Common myeloid progenitor, CD34-positive (primary cell): Measurements from ENCODE around the gene MYO18A.

ENCODE experiments used
- CTCF ChIA-PET: fragments of 350-600 bp; sonication (Branson Sonifier 250); formaldehyde crosslinking; loops from one replicate; lab custom pipeline; 2021; ENCODE audit warnings: antibody characterized with exemption; lab: Charles Lee
- POLR2A ChIA-PET: fragments of 350-600 bp; sonication (Branson Sonifier 250); formaldehyde crosslinking; loops from one replicate; lab custom pipeline; 2021; ENCODE audit warnings: antibody characterized with exemption; lab: Charles Lee
- DNase-seq, 3 donors: peaks; one replicate each; pipeline versions ENCODE4 v3.0.0 to v3.0.0-alpha.2; 2013
- H3K27ac ChIP-seq, 2 experiments: 1 replicate in 1 of 2; 2 replicates in 1 of 2; pipeline ENCODE4 v1.7.0; 2013; ENCODE audit warnings: inconsistent platforms in 2 of 2, low read length in 2 of 2, mild to moderate bottlenecking in 2 of 2, low read depth in 1 of 2, moderate library complexity in 1 of 2; ENCODE audit not compliant: severe bottlenecking in 2 of 2, insufficient read depth in 1 of 2, poor library complexity in 1 of 2
- H3K27me3 ChIP-seq, 5 experiments: replicated peaks in 2 of 5; 1 replicate in 3 of 5; 2 replicates in 2 of 5; pipeline versions ENCODE4 v1.6.1 to v1.7.0; 2013; ENCODE audit warnings: low read length in 4 of 5, mild to moderate bottlenecking in 2 of 5, moderate library complexity in 2 of 5, inconsistent platforms in 1 of 5; ENCODE audit not compliant: insufficient read depth in 5 of 5, control insufficient read depth in 4 of 5
- H3K36me3 ChIP-seq, 4 experiments: 1 replicate in 2 of 4; 2 replicates in 2 of 4; pipeline versions ENCODE4 v1.6.1 to v1.7.0; 2013; ENCODE audit warnings: low read length in 3 of 4, control low read depth in 1 of 4, mild to moderate bottlenecking in 1 of 4; ENCODE audit not compliant: control insufficient read depth in 4 of 4, insufficient read depth in 4 of 4
- H3K4me1 ChIP-seq, 4 experiments: 1 replicate in 3 of 4; 2 replicates in 1 of 4; pipeline versions ENCODE4 v1.6.1 to v1.7.1; 2013; ENCODE audit warnings: low read length in 3 of 4, mild to moderate bottlenecking in 3 of 4, control low read depth in 1 of 4, inconsistent platforms in 1 of 4, moderate library complexity in 1 of 4; ENCODE audit not compliant: control insufficient read depth in 4 of 4, insufficient read depth in 4 of 4; ENCODE audit errors: control extremely low read depth in 1 of 4
- H3K4me3 ChIP-seq, 7 experiments: 1 replicate in 4 of 7; 2 replicates in 3 of 7; pipeline versions ENCODE4 v1.5.1 to v1.7.0; 2013; ENCODE audit warnings: mild to moderate bottlenecking in 7 of 7, low read length in 6 of 7, moderate library complexity in 6 of 7, inconsistent platforms in 2 of 7, low read depth in 2 of 7, control low read depth in 1 of 7; ENCODE audit not compliant: insufficient read depth in 4 of 7, control insufficient read depth in 1 of 7; ENCODE audit errors: extremely low read depth in 1 of 7
- H3K9me3 ChIP-seq, 5 experiments: 1 replicate in 4 of 5; 2 replicates in 1 of 5; pipeline versions ENCODE4 v1.6.1 to v1.7.1; 2013; ENCODE audit warnings: low read length in 4 of 5, mild to moderate bottlenecking in 2 of 5, inconsistent platforms in 1 of 5, low read depth in 1 of 5, moderate library complexity in 1 of 5; ENCODE audit not compliant: control insufficient read depth in 4 of 5, insufficient read depth in 2 of 5; ENCODE audit errors: control extremely low read depth in 1 of 5
- WGBS: methylation state at CpG from one replicate; pipeline ENCODE4 v1.1.5; 2013; ENCODE audit not compliant: insufficient coverage; 5-methylcytosine and 5-hydroxymethylcytosine counted together

The MYO18A gene

GRCh38 chr17:29195465-29196081 lies 15.4 kb upstream of the MYO18A start:
- H3K36me3 ChIP-seq, result no peaks in the 10 kb centered on the region
- peak overlapping the region in 4 of 7 experiments; percentile 13 to 52 (median 45) for H3K4me3 ChIP-seq
- H3K4me1 ChIP-seq, result peaks cover 0 to 32% (median 16%) of the 10 kb centered on the region in 4 experiments
- 10% methylated on average over 9 of the region's 10 CpGs for WGBS
- no peak overlapping the region for H3K27ac ChIP-seq
- no peaks in the 10 kb centered on the region for H3K9me3 ChIP-seq
- H3K27me3 ChIP-seq, result no peaks in the 10 kb centered on the region
- DNase-seq, result peak; percentile 71 to 94 (median 92)
- CTCF ChIA-PET, result interaction anchor here (1.0 to 4.7 kb wide), 7 partner anchors 9 to 46 kb away, joined by 3 to 24 read pairs (median 5); partner anchors contain the start of gene MYO18A
- POLR2A ChIA-PET, result interaction anchor here (0.6 to 0.7 kb wide), 2 partner anchors 57 to 566 kb away, joined by 3 read pairs; no protein-coding TSS in a partner anchor

- H3K27ac ChIP-seq, result no peak overlapping the region
- DNase-seq, result no peak
- H3K27me3 ChIP-seq, result no peaks in the 10 kb centered on the region
- H3K4me3 ChIP-seq, result no peak overlapping the region
- H3K9me3 ChIP-seq, result no peaks in the 10 kb centered on the region
- WGBS, result 100% methylated on average over 3 of the region's 3 CpGs
- CTCF ChIA-PET, result interaction anchor here (1.0 to 4.7 kb wide), 6 partner anchors 12 to 71 kb away, joined by 3 to 24 read pairs (median 4); partner anchors contain the start of gene MYO18A
- H3K4me1 ChIP-seq, result peaks cover 0 to 32% (median 16%) of the 10 kb centered on the region in 4 experiments
- H3K36me3 ChIP-seq, result no peaks in the 10 kb centered on the region
- POLR2A ChIA-PET, result interaction anchor here (0.6 kb wide), 1 partner anchor 567 kb away, joined by 3 read pairs; no protein-coding TSS in a partner anchor
Measured at GRCh38 chr17:29194669-29195068, 14.5 kb upstream of the MYO18A start.

- no peaks in the 10 kb centered on the region for H3K36me3 ChIP-seq
- no peak overlapping the region for H3K27ac ChIP-seq
- no peak for DNase-seq
- H3K4me3 ChIP-seq, result no peak overlapping the region
- ChIA-PET CTCF (interaction anchor here (0.8 to 5.2 kb wide), 14 partner anchors 12 to 98 kb away, joined by 3 to 24 read pairs (median 4); partner anchors contain the start of gene MYO18A), POLR2A (interaction anchor here (0.9 kb wide), 1 partner anchor 16 kb away, joined by 4 read pairs; no protein-coding TSS in a partner anchor)
- H3K4me1 ChIP-seq, result peaks cover 0 to 32% (median 16%) of the 10 kb centered on the region in 4 experiments
- 100% methylated on average over 1 of the region's 2 CpGs for WGBS
- H3K9me3 ChIP-seq, result no peaks in the 10 kb centered on the region
- no peaks in the 10 kb centered on the region for H3K27me3 ChIP-seq
Measured at GRCh38 chr17:29193146-29193545, 12.9 kb upstream of the MYO18A start.

GRCh38 chr17:29190592-29191207 lies 10.5 kb upstream of the MYO18A start:
- H3K27me3 ChIP-seq, result no peaks in the 10 kb centered on the region
- no peaks in the 10 kb centered on the region for H3K9me3 ChIP-seq
- 94% methylated on average over 4 of the region's 4 CpGs for WGBS
- H3K27ac ChIP-seq, result no peak overlapping the region
- H3K36me3 ChIP-seq, result no peaks in the 10 kb centered on the region
- no peak for DNase-seq
- ChIA-PET POLR2A (no interaction called here), CTCF (interaction anchor here (1.2 to 5.2 kb wide), 4 partner anchors 27 to 67 kb away, joined by 3 to 21 read pairs (median 5); no protein-coding TSS in a partner anchor)
- no peak overlapping the region for H3K4me3 ChIP-seq
- peaks cover 0 to 20% (median 8%) of the 10 kb centered on the region in 4 experiments for H3K4me1 ChIP-seq

GRCh38 chr17:29190039-29190438 lies 9.8 kb upstream of the MYO18A start:
- ChIA-PET POLR2A (no interaction called here), CTCF (interaction anchor here (0.6 to 5.2 kb wide), 3 partner anchors 31 to 61 kb away, joined by 3 to 21 read pairs (median 3); no protein-coding TSS in a partner anchor)

GRCh38 chr17:29189355-29189754 lies 9.2 kb upstream of the MYO18A start:
- H3K9me3 ChIP-seq, result no peaks in the 10 kb centered on the region
- ChIA-PET POLR2A (no interaction called here), CTCF (interaction anchor here (1.0 to 5.2 kb wide), 2 partner anchors 31 to 41 kb away, joined by 3 to 21 read pairs; no protein-coding TSS in a partner anchor)
- peaks cover 0 to 9% (median 0%) of the 10 kb centered on the region in 4 experiments for H3K4me1 ChIP-seq
- no peak overlapping the region for H3K4me3 ChIP-seq
- DNase-seq, result no peak
- no peaks in the 10 kb centered on the region for H3K36me3 ChIP-seq
- H3K27me3 ChIP-seq, result no peaks in the 10 kb centered on the region
- no CpG with 5 or more reads among the region's 2 CpGs for WGBS
- H3K27ac ChIP-seq, result no peak overlapping the region

More at GRCh38 chr17:29190039-29190438, 9.8 kb upstream of the MYO18A start:
- Histone ChIP-seq H3K4me1 (peaks cover 0 to 16% (median 2%) of the 10 kb centered on the region in 4 experiments), H3K36me3 (no peaks in the 10 kb centered on the region), H3K9me3 (no peaks in the 10 kb centered on the region), H3K27me3 (no peaks in the 10 kb centered on the region), H3K27ac (no peak overlapping the region), H3K4me3 (no peak overlapping the region)
- no CpG with 5 or more reads among the region's 2 CpGs for WGBS
- no peak for DNase-seq
